ENCODE data around the gene RELN.

DNA sequence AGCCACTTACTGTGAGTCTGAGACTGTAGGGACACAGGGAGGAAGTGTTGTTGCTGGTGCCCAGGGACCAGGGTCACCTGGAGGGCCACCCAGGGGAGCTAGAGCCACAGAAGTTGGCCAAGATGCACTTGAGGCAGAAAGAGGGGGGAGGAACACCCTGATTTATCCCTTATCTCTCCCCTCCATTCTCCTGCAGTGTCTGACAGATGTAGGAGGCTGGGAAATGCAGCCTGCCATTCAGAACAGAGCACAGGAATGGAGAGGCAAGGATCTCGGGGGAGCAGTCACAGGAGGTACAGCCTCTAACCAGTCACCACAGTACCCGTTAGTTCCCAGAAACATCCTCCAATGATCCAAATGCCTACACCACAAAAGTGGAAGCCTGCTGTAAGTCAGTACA is 425.0 kb downstream of the RELN start:
- TF ChIP-seq REST (IDR thresholded peaks at IDR 0.05; ENCODE audit: low read depth, low read length) (no peak), EP300 (IDR thresholded peaks at IDR 0.05; ENCODE audit: borderline replicate concordance in 1 of 2, control insufficient read depth in 1 of 2, low read depth in 2 of 2, low read length in 2 of 2) (no peak), SMC3 (IDR thresholded peaks at IDR 0.05; ENCODE audit: borderline replicate concordance, low read length) (no peak)
- TF ChIP-seq, protein P1, sequence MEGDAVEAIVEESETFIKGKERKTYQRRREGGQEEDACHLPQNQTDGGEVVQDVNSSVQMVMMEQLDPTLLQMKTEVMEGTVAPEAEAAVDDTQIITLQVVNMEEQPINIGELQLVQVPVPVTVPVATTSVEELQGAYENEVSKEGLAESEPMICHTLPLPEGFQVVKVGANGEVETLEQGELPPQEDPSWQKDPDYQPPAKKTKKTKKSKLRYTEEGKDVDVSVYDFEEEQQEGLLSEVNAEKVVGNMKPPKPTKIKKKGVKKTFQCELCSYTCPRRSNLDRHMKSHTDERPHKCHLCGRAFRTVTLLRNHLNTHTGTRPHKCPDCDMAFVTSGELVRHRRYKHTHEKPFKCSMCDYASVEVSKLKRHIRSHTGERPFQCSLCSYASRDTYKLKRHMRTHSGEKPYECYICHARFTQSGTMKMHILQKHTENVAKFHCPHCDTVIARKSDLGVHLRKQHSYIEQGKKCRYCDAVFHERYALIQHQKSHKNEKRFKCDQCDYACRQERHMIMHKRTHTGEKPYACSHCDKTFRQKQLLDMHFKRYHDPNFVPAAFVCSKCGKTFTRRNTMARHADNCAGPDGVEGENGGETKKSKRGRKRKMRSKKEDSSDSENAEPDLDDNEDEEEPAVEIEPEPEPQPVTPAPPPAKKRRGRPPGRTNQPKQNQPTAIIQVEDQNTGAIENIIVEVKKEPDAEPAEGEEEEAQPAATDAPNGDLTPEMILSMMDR (IDR thresholded peaks at IDR 0.05 in 2 of 3, conservative IDR thresholded peaks at IDR 0.05 in 1 of 3; ENCODE audit: control insufficient read depth in 2 of 3, extremely low read depth in 1 of 3, insufficient read depth in 1 of 3, low read depth in 3 of 3, low read length in 3 of 3): no peak

Measured in GM12878 (cell line).